HL-60 (cell line): ENCODE data around the gene ORM2.

ENCODE experiments used
- GABPA ChIP-seq: IDR thresholded peaks from 2 replicates; pipeline ENCODE4 v1.6.1; 2012; ENCODE audit warnings: low read depth
- POLR2AphosphoS5 ChIP-seq: IDR thresholded peaks from 2 replicates; pipeline ENCODE4 v1.6.1; 2012; ENCODE audit warnings: low read depth
- TF ChIP-seq, protein P1 (sequence below): IDR thresholded peaks from one replicate; pipeline ENCODE4 v1.5.1; 2011; ENCODE audit warnings: low read length, control low read depth, inconsistent platforms; ENCODE audit not compliant: insufficient read depth
- TF ChIP-seq, protein P2 (sequence below): IDR thresholded peaks from 2 replicates; pipeline ENCODE4 v1.6.1; 2012; ENCODE audit warnings: low read depth; ENCODE audit not compliant: insufficient replicate concordance

DNA sequence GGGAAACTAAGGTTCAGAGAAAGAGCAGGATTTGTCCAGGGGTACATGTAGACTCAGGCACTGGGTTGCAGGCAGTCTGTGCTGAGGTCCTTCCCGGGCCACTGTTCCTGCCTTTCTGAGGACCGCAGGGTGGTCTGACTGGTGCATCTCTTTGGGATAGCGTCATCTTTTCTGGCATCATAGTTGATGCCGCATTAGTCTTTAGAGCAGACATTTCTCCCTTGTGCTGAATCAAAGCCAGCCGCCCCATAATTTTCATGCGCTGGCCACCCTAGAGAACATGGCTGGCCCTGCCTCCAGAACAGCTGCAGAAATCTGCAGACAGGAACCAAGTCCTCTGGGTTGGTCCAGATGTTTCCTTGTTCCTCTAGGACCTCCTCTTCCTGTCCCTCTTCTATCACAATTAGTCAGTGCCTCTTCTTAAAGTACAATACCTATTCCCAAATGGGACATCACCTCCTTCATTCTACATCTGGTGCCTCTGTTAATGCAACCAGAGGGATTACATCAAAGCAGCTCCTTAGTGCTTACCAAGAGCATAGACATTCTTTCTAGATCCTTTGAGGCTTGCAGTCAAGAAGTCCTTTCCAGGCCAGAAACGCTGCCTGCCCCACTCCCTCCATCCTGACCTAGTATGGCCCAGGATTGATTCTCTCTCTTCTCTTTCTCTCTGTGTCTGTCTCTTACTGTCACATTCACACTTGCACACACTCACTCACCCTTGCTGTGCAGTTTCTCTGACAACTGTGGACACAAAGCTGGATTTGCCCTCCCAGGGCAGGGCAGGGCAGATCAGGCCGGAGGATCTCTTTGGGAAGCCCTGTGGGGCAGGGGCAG is 48.8 kb upstream of the ORM2 start:
- TF ChIP-seq, protein P1, sequence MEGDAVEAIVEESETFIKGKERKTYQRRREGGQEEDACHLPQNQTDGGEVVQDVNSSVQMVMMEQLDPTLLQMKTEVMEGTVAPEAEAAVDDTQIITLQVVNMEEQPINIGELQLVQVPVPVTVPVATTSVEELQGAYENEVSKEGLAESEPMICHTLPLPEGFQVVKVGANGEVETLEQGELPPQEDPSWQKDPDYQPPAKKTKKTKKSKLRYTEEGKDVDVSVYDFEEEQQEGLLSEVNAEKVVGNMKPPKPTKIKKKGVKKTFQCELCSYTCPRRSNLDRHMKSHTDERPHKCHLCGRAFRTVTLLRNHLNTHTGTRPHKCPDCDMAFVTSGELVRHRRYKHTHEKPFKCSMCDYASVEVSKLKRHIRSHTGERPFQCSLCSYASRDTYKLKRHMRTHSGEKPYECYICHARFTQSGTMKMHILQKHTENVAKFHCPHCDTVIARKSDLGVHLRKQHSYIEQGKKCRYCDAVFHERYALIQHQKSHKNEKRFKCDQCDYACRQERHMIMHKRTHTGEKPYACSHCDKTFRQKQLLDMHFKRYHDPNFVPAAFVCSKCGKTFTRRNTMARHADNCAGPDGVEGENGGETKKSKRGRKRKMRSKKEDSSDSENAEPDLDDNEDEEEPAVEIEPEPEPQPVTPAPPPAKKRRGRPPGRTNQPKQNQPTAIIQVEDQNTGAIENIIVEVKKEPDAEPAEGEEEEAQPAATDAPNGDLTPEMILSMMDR, result no peak
- TF ChIP-seq, protein P2, sequence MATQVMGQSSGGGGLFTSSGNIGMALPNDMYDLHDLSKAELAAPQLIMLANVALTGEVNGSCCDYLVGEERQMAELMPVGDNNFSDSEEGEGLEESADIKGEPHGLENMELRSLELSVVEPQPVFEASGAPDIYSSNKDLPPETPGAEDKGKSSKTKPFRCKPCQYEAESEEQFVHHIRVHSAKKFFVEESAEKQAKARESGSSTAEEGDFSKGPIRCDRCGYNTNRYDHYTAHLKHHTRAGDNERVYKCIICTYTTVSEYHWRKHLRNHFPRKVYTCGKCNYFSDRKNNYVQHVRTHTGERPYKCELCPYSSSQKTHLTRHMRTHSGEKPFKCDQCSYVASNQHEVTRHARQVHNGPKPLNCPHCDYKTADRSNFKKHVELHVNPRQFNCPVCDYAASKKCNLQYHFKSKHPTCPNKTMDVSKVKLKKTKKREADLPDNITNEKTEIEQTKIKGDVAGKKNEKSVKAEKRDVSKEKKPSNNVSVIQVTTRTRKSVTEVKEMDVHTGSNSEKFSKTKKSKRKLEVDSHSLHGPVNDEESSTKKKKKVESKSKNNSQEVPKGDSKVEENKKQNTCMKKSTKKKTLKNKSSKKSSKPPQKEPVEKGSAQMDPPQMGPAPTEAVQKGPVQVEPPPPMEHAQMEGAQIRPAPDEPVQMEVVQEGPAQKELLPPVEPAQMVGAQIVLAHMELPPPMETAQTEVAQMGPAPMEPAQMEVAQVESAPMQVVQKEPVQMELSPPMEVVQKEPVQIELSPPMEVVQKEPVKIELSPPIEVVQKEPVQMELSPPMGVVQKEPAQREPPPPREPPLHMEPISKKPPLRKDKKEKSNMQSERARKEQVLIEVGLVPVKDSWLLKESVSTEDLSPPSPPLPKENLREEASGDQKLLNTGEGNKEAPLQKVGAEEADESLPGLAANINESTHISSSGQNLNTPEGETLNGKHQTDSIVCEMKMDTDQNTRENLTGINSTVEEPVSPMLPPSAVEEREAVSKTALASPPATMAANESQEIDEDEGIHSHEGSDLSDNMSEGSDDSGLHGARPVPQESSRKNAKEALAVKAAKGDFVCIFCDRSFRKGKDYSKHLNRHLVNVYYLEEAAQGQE, result no peak
- TF ChIP-seq POLR2AphosphoS5 (no peak), GABPA (no peak)
